SK-N-SH treated with all-trans-retinoic acid at 6 μM for 48 hours (cell line): Measurements from ENCODE around the gene NACA2.

ENCODE experiments used
- ATAC-seq: fragments of 200-7000 bp; cut with Tn5 transposase; 3 replicates; pipeline ENCODE4 v1.9.1; 2020; ENCODE audit warnings: mild to moderate bottlenecking, moderate library complexity
- ARNTL ChIP-seq: fragments of 450-650 bp; formaldehyde crosslinking; IDR thresholded peaks from 2 replicates; pipeline ENCODE4 v1.5.0; 2020; ENCODE audit warnings: low read depth, mild to moderate bottlenecking, moderate library complexity, borderline replicate concordance
- BACH2 ChIP-seq: fragments of 250-450 bp; sonication (Bioruptor Pico); IDR thresholded peaks from 2 replicates; pipeline ENCODE4 v1.9.0; 2021; ENCODE audit warnings: mild to moderate bottlenecking, borderline replicate concordance
- CSDC2 ChIP-seq: fragments of 250-450 bp; sonication (Bioruptor Pico); IDR thresholded peaks from 2 replicates; pipeline ENCODE4 v1.5.0; 2020; ENCODE audit warnings: mild to moderate bottlenecking, moderate library complexity
- ESRRG ChIP-seq: fragments of 250-450 bp; sonication (Bioruptor Pico); IDR thresholded peaks from 2 replicates; pipeline ENCODE4 v1.6.1; 2021; ENCODE audit warnings: mild to moderate bottlenecking
- GLIS3 ChIP-seq: fragments of 250-450 bp; sonication (Bioruptor Pico); IDR thresholded peaks from 2 replicates; pipeline ENCODE4 v1.5.0; 2020; ENCODE audit warnings: mild to moderate bottlenecking, moderate library complexity
- ISL1 ChIP-seq: fragments of 250-450 bp; sonication (Bioruptor Pico); IDR thresholded peaks from 2 replicates; pipeline ENCODE4 v2.1.2; 2022; ENCODE audit warnings: mild to moderate bottlenecking, moderate library complexity
- OSR1 ChIP-seq: fragments of 250-450 bp; sonication (Bioruptor Pico); IDR thresholded peaks from 2 replicates; pipeline ENCODE4 v1.8.0; 2022; ENCODE audit warnings: moderate library complexity, mild to moderate bottlenecking, inconsistent platforms
- SNAI2 ChIP-seq: fragments of 250-450 bp; sonication (Bioruptor Pico); IDR thresholded peaks from 2 replicates; pipeline ENCODE4 v1.5.0; 2020; ENCODE audit warnings: mild to moderate bottlenecking, moderate library complexity
- TCF4 ChIP-seq: fragments of 250-450 bp; sonication (Bioruptor Pico); IDR thresholded peaks from 2 replicates; pipeline ENCODE4 v1.8.0; 2021; ENCODE audit warnings: mild to moderate bottlenecking, moderate library complexity, borderline replicate concordance
- TOX ChIP-seq: fragments of 250-450 bp; sonication (Bioruptor Pico); IDR thresholded peaks from 2 replicates; pipeline ENCODE4 v1.8.0; 2021; ENCODE audit warnings: mild to moderate bottlenecking, moderate library complexity, borderline replicate concordance
- ZC3H10 ChIP-seq: fragments of 250-450 bp; sonication (Bioruptor Pico); IDR thresholded peaks from 2 replicates; pipeline ENCODE4 v1.5.1; 2021; ENCODE audit warnings: mild to moderate bottlenecking, moderate library complexity
- ZFP3 ChIP-seq: fragments of 250-450 bp; sonication (Bioruptor Pico); IDR thresholded peaks from 2 replicates; pipeline ENCODE4 v1.5.0; 2020; ENCODE audit warnings: mild to moderate bottlenecking, moderate library complexity
- ZFP30 ChIP-seq: fragments of 450-650 bp; formaldehyde crosslinking; IDR thresholded peaks from 2 replicates; pipeline ENCODE4 v1.5.0; 2022; ENCODE audit warnings: mild to moderate bottlenecking, moderate library complexity
- ZNF565 ChIP-seq: fragments of 450-650 bp; formaldehyde crosslinking; conservative IDR thresholded peaks from 2 replicates; pipeline ENCODE4 v1.5.0; 2020; ENCODE audit warnings: low read depth, mild to moderate bottlenecking, moderate library complexity
- ZNF70 ChIP-seq: fragments of 450-650 bp; formaldehyde crosslinking; IDR thresholded peaks from 2 replicates; pipeline ENCODE4 v1.5.0; 2020; ENCODE audit warnings: mild to moderate bottlenecking, moderate library complexity
- ZNF8 ChIP-seq: fragments of 450-650 bp; formaldehyde crosslinking; IDR thresholded peaks from 2 replicates; pipeline ENCODE4 v1.5.0; 2020; ENCODE audit warnings: mild to moderate bottlenecking, moderate library complexity
- TF ChIP-seq, protein P1 (sequence below): fragments of 250-450 bp; sonication (Bioruptor Pico); IDR thresholded peaks from 2 replicates; pipeline ENCODE4 v1.5.1; 2021; ENCODE audit warnings: mild to moderate bottlenecking, moderate library complexity
- TF ChIP-seq, protein P2 (sequence below): fragments of 250-450 bp; sonication (Bioruptor Pico); IDR thresholded peaks from 2 replicates; pipeline ENCODE4 v1.5.1; 2020; ENCODE audit warnings: low read depth, mild to moderate bottlenecking, moderate library complexity
- TF ChIP-seq, protein P3 (sequence below): fragments of 250-450 bp; sonication (Bioruptor Pico); IDR thresholded peaks from 2 replicates; pipeline ENCODE4 v1.8.0; 2020; ENCODE audit warnings: mild to moderate bottlenecking, moderate library complexity, borderline replicate concordance
- TF ChIP-seq, protein P4 (sequence below): fragments of 250-450 bp; sonication (Bioruptor Pico); IDR thresholded peaks from 2 replicates; pipeline ENCODE4 v1.5.0; 2020; ENCODE audit warnings: mild to moderate bottlenecking, moderate library complexity
- TF ChIP-seq, protein P5 (sequence below): fragments of 250-450 bp; sonication (Bioruptor Pico); IDR thresholded peaks from 2 replicates; pipeline ENCODE4 v1.8.0; 2021; ENCODE audit warnings: low read depth, mild to moderate bottlenecking, moderate library complexity, borderline replicate concordance

Gene NACA2

DNA sequence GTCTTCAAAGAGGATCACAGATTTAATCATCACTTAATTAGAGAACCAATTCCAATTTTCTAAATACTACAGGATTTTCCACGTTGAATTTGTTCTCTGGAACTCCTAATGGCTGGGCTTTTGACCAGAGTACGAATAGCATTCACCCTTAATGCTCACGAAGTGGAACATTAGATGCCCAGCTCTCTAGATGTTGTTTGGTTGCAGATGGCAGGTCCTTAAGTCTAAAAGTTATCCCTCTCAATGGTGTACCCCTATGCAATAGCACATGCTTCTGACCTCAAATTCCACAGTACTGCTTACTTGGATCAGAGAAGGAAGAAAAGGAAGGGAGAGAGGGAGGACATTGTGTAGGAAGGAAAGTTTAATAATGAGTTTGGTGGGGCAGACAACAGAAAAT is 8.6 kb upstream of the NACA2 start:
- ATAC-seq, result no peak
- no peak for TF ChIP-seq ZNF8
- TF ChIP-seq GLIS3 (CRISPR knock-in tag), result no peak
- no peak for TF ChIP-seq TCF4 (CRISPR knock-in tag)
- TF ChIP-seq, protein P1, sequence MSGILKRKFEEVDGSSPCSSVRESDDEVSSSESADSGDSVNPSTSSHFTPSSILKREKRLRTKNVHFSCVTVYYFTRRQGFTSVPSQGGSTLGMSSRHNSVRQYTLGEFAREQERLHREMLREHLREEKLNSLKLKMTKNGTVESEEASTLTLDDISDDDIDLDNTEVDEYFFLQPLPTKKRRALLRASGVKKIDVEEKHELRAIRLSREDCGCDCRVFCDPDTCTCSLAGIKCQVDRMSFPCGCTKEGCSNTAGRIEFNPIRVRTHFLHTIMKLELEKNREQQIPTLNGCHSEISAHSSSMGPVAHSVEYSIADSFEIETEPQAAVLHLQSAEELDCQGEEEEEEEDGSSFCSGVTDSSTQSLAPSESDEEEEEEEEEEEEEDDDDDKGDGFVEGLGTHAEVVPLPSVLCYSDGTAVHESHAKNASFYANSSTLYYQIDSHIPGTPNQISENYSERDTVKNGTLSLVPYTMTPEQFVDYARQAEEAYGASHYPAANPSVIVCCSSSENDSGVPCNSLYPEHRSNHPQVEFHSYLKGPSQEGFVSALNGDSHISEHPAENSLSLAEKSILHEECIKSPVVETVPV, result no peak
- TF ChIP-seq, protein P2, sequence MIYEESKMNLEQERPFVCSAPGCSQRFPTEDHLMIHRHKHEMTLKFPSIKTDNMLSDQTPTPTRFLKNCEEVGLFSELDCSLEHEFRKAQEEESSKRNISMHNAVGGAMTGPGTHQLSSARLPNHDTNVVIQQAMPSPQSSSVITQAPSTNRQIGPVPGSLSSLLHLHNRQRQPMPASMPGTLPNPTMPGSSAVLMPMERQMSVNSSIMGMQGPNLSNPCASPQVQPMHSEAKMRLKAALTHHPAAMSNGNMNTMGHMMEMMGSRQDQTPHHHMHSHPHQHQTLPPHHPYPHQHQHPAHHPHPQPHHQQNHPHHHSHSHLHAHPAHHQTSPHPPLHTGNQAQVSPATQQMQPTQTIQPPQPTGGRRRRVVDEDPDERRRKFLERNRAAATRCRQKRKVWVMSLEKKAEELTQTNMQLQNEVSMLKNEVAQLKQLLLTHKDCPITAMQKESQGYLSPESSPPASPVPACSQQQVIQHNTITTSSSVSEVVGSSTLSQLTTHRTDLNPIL, result no peak
- no peak for TF ChIP-seq ZNF565 (CRISPR knock-in tag)
- TF ChIP-seq BACH2 (CRISPR knock-in tag), result no peak
- no peak for TF ChIP-seq ZFP3 (CRISPR knock-in tag)
- no peak for TF ChIP-seq CSDC2
- no peak for TF ChIP-seq ZNF70 (CRISPR knock-in tag)

DNA sequence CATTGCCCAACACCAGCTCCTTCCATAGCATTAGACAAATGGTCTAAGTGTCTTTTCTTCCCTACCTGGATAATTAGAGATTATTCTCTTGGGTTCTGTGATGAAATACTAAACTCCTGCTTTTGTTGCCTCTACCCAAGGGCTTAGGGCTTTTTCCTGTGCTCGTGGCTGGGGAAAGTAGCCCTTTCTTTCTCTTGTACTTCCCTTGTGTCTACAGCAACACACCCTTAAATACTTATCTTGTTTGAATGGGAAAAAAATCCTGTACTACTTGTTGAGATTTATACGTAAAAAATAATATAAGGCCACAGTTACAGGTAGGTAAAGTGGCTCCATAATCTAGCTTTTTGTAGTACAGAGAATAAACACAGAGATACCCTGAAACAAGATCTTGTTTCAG is 7.0 kb upstream of the NACA2 start:
- ATAC-seq, result no peak
- no peak for TF ChIP-seq BACH2 (CRISPR knock-in tag)
- TF ChIP-seq, protein P3, sequence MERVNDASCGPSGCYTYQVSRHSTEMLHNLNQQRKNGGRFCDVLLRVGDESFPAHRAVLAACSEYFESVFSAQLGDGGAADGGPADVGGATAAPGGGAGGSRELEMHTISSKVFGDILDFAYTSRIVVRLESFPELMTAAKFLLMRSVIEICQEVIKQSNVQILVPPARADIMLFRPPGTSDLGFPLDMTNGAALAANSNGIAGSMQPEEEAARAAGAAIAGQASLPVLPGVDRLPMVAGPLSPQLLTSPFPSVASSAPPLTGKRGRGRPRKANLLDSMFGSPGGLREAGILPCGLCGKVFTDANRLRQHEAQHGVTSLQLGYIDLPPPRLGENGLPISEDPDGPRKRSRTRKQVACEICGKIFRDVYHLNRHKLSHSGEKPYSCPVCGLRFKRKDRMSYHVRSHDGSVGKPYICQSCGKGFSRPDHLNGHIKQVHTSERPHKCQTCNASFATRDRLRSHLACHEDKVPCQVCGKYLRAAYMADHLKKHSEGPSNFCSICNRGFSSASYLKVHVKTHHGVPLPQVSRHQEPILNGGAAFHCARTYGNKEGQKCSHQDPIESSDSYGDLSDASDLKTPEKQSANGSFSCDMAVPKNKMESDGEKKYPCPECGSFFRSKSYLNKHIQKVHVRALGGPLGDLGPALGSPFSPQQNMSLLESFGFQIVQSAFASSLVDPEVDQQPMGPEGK (CRISPR knock-in tag), result no peak

DNA sequence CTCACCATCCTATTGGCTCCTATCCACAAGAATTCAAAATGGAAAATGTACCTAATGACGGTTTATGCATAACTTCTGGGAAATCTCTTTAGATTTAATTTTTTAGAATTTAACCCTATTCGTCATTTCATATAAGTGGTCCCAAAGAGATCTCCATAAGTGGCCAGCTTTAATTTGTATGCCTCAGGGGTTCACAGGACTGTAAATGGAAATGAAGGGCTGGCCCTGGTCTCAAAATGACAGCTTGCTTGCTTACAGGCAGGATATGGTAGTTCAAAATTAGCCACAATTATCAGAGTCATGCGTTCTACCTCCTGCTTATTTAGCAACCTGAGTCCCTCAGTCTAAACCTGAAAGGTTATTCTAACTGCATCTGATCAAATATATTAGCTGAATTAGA is 6.6 kb upstream of the NACA2 start:
- TF ChIP-seq, protein P2, result no peak
- TF ChIP-seq SNAI2 (CRISPR knock-in tag) (no peak), ESRRG (no peak)
- ATAC-seq, result no peak

DNA sequence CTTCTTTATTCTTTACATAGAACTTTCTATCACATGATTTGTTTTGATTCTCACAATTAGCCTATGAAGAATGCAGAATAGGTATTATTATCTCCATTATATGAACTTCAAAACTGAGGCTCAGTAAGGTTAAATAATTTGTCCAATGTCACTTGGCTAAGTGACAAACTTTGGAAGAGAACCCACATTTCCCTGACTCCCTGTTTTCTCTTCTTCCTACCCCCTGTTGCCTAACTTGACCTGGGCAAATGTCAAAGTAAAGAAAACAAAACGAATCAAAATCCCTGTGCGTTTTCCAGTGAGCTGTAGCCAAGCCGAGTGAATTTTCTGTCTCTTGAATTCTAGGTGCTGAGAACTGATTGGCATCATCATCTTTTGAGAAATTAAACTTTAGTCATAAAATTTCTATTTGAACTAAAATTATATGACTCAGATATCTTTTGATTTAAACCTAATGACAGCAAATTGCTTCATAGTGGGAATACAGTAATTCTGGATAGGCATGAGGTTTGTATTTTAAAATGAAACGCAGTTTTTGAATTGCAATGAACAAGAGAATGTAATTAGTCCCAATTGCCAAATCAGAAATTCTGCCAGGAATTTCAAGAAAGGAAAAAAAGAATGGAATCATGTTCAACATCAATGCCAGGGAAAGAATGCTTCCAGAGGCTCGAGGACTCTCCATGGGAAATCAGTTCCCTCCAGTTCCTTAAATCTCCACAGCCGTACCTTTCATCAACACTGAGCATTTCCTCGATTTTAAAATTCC is 4.6 kb upstream of the NACA2 start:
- no peak for ATAC-seq
- TF ChIP-seq CSDC2, result no peak

DNA sequence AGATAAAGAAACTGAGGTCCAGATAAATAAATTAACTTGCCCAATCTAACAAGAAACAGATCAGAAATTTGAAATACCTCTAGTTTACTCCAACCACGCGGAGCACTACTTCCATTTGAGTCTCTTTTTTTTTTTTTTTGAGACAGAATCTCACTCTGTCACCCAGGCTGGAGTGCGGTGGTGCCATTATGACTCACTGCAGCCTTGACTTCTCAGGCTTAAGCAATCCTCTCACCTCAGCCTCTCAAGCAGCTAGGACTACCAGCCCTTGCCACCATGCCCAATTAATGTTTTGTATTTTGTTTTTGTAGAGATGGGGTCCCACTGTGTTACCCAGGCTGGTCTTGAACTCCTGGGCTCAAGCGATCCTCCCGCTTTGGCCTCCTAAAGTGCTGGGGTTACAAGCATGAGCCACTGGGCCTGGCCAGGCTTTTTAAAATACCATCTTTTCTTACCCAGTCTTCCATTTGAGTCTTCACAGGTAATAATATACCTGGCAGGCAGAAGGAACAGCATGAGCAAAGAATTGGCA is 3.3 kb upstream of the NACA2 start:
- no peak for ATAC-seq
- no peak for TF ChIP-seq ZFP30 (CRISPR knock-in tag)
- no peak for TF ChIP-seq TOX (CRISPR knock-in tag)
- TF ChIP-seq ZNF565 (CRISPR knock-in tag), result no peak
- TF ChIP-seq, protein P4, sequence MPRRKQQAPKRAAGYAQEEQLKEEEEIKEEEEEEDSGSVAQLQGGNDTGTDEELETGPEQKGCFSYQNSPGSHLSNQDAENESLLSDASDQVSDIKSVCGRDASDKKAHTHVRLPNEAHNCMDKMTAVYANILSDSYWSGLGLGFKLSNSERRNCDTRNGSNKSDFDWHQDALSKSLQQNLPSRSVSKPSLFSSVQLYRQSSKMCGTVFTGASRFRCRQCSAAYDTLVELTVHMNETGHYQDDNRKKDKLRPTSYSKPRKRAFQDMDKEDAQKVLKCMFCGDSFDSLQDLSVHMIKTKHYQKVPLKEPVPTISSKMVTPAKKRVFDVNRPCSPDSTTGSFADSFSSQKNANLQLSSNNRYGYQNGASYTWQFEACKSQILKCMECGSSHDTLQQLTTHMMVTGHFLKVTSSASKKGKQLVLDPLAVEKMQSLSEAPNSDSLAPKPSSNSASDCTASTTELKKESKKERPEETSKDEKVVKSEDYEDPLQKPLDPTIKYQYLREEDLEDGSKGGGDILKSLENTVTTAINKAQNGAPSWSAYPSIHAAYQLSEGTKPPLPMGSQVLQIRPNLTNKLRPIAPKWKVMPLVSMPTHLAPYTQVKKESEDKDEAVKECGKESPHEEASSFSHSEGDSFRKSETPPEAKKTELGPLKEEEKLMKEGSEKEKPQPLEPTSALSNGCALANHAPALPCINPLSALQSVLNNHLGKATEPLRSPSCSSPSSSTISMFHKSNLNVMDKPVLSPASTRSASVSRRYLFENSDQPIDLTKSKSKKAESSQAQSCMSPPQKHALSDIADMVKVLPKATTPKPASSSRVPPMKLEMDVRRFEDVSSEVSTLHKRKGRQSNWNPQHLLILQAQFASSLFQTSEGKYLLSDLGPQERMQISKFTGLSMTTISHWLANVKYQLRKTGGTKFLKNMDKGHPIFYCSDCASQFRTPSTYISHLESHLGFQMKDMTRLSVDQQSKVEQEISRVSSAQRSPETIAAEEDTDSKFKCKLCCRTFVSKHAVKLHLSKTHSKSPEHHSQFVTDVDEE (CRISPR knock-in tag), result no peak
- no peak for TF ChIP-seq SNAI2 (CRISPR knock-in tag)
- TF ChIP-seq ZFP3 (CRISPR knock-in tag), result no peak
- TF ChIP-seq, protein P2, result no peak
- TF ChIP-seq BACH2 (CRISPR knock-in tag), result no peak
- TF ChIP-seq ESRRG, result no peak
- TF ChIP-seq TCF4 (CRISPR knock-in tag), result no peak
- TF ChIP-seq GLIS3 (CRISPR knock-in tag), result no peak
- no peak for TF ChIP-seq ISL1 (CRISPR knock-in tag)
- no peak for TF ChIP-seq OSR1
- TF ChIP-seq, protein P5, sequence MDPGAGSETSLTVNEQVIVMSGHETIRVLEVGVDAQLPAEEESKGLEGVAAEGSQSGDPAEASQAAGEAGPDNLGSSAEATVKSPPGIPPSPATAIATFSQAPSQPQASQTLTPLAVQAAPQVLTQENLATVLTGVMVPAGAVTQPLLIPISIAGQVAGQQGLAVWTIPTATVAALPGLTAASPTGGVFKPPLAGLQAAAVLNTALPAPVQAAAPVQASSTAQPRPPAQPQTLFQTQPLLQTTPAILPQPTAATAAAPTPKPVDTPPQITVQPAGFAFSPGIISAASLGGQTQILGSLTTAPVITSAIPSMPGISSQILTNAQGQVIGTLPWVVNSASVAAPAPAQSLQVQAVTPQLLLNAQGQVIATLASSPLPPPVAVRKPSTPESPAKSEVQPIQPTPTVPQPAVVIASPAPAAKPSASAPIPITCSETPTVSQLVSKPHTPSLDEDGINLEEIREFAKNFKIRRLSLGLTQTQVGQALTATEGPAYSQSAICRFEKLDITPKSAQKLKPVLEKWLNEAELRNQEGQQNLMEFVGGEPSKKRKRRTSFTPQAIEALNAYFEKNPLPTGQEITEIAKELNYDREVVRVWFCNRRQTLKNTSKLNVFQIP, result no peak
- no peak for TF ChIP-seq ARNTL (CRISPR knock-in tag)
- no peak for TF ChIP-seq ZNF8
- TF ChIP-seq CSDC2, result no peak
- TF ChIP-seq ZC3H10 (CRISPR knock-in tag), result no peak
- TF ChIP-seq, all 23 proteins: peak for 0
